Panc1 (cell line): ENCODE data around the gene TGM4. TPM values are rescaled to one million over a fixed set of nuclear protein-coding genes. Genes with fewer than 3 reads are reported as not detected.
"Not testable (repeated sequence)": the region's sequence is repeated elsewhere in the genome, so short reads cannot be mapped to it uniquely, and the experiment has no call there.

Source experiments
- ATAC-seq: fragments of 200-7000 bp; cut with Tn5 transposase; 2 replicates; pipeline ENCODE4 v1.9.1; 2020; ENCODE audit warnings: mild to moderate bottlenecking, moderate library complexity
- BruUV-seq: library from RNA; stranded (reverse); fragments of 400-500 nt; replicated peaks from 2 replicates; lab custom pipeline; 2021; lab: Mats Ljungman, UMichigan
- CTCF ChIA-PET: fragments of 300-600 bp; sonication (Branson Sonifier 250); formaldehyde crosslinking; loops from one replicate; lab custom pipeline; 2022; ENCODE audit warnings: antibody characterized with exemption; lab: Charles Lee
- POLR2A ChIA-PET: fragments of 300-600 bp; sonication (Branson Sonifier 250); formaldehyde crosslinking; loops from one replicate; lab custom pipeline; 2022; ENCODE audit warnings: antibody characterized with exemption; lab: Charles Lee
- DNase-seq: peaks from one replicate; pipeline ENCODE4 v3.0.0-alpha.2; 2010; ENCODE audit warnings: low read depth, low spot score
- H3K27ac ChIP-seq: 2 replicates; pipeline ENCODE4 v1.5.1; 2011; ENCODE audit warnings: mild to moderate bottlenecking, low read length, inconsistent platforms
- H3K27me3 ChIP-seq: fragments of 200-500 bp; sonication (Bioruptor generic); 2 replicates; pipeline ENCODE4 v1.6.0; 2014; ENCODE audit warnings: low read length, inconsistent platforms; ENCODE audit not compliant: control insufficient read depth, insufficient read depth
- H3K36me3 ChIP-seq: fragments of 200-500 bp; sonication (Bioruptor generic); 2 replicates; pipeline ENCODE4 v1.5.1; 2014; ENCODE audit warnings: inconsistent platforms, mild to moderate bottlenecking, low read length, moderate library complexity; ENCODE audit not compliant: control insufficient read depth, insufficient read depth
- H3K4me1 ChIP-seq: 2 replicates; pipeline ENCODE4 v1.5.1; 2011; ENCODE audit warnings: inconsistent platforms, mild to moderate bottlenecking, low read length, moderate library complexity; ENCODE audit not compliant: control insufficient read depth, insufficient read depth
- H3K4me3 ChIP-seq, 2 experiments: 2 replicates each; pipeline ENCODE4 v1.5.1; 2011 to 2012; ENCODE audit warnings: low read depth in 2 of 2, low read length in 2 of 2, mild to moderate bottlenecking in 2 of 2, inconsistent platforms in 1 of 2, moderate library complexity in 1 of 2
- H3K9me3 ChIP-seq: fragments of 200-500 bp; sonication (Bioruptor generic); 2 replicates; pipeline ENCODE4 v1.5.1; 2014; ENCODE audit warnings: low read depth, mild to moderate bottlenecking, inconsistent platforms, low read length, moderate library complexity; ENCODE audit not compliant: control insufficient read depth, insufficient read depth
- CTCF ChIP-seq: fragments of 450-650 bp; IDR thresholded peaks from 2 replicates; pipeline ENCODE4 v1.5.1; 2017; ENCODE audit warnings: mild to moderate bottlenecking
- POLR2AphosphoS5 ChIP-seq: IDR thresholded peaks from 2 replicates; pipeline ENCODE4 v1.6.1; 2012; ENCODE audit warnings: mild to moderate bottlenecking, low read depth, low read length, moderate library complexity
- SIN3A ChIP-seq: IDR thresholded peaks from 2 replicates; pipeline ENCODE4 v1.6.1; 2012; ENCODE audit warnings: low read depth, mild to moderate bottlenecking, low read length, moderate library complexity, borderline replicate concordance; ENCODE audit not compliant: insufficient read depth
- TCF7L2 ChIP-seq: IDR thresholded peaks from 2 replicates; pipeline ENCODE4 v1.6.1; 2011; ENCODE audit warnings: mild to moderate bottlenecking, low read depth, low read length, inconsistent platforms
- in situ Hi-C: cut with HindIII; loops from 2 replicates; pipeline ENCODE4 v1.10.0; 2016; ENCODE audit warnings: low sequenced_read_pairs, low pct_unique_long_range_greater_than_20kb
- intact Hi-C: fragments of 100-400 bp; cut with micrococcal nuclease; formaldehyde crosslinking; loops from one replicate; pipeline ENCODE4 v1.10.0; 2022; ENCODE audit not compliant: unreplicated experiment
- total RNA-seq: library from RNA; stranded (reverse); gene quantifications from one replicate; pipeline ENCODE4 v1.2.1, GENCODE V29; 2021; ENCODE audit not compliant: unreplicated experiment
- TF ChIP-seq, protein P1 (sequence below), 2 experiments: IDR thresholded peaks; 2 replicates each; pipeline ENCODE4 v1.6.1; 2011 to 2012; ENCODE audit warnings: low read depth in 2 of 2, control low read depth in 1 of 2, low read length in 1 of 2, mild to moderate bottlenecking in 1 of 2, moderate library complexity in 1 of 2; ENCODE audit not compliant: insufficient read depth in 1 of 2

Gene TGM4
- total RNA-seq, 1 experiment from 2014 or later = 0.46 TPM

- ATAC-seq (peak; percentile 72; the same call in 1 of the 2 replicates), DNase-seq (peak; percentile 24)
- POLR2A ChIA-PET = no interaction called here
- no peaks in the 10 kb centered on the region for H3K36me3 ChIP-seq
- no peak overlapping the region for H3K27ac ChIP-seq
- TF ChIP-seq POLR2AphosphoS5 (no peak), SIN3A (no peak), CTCF (no peak), TCF7L2 (no peak)
- TF ChIP-seq, protein P1, sequence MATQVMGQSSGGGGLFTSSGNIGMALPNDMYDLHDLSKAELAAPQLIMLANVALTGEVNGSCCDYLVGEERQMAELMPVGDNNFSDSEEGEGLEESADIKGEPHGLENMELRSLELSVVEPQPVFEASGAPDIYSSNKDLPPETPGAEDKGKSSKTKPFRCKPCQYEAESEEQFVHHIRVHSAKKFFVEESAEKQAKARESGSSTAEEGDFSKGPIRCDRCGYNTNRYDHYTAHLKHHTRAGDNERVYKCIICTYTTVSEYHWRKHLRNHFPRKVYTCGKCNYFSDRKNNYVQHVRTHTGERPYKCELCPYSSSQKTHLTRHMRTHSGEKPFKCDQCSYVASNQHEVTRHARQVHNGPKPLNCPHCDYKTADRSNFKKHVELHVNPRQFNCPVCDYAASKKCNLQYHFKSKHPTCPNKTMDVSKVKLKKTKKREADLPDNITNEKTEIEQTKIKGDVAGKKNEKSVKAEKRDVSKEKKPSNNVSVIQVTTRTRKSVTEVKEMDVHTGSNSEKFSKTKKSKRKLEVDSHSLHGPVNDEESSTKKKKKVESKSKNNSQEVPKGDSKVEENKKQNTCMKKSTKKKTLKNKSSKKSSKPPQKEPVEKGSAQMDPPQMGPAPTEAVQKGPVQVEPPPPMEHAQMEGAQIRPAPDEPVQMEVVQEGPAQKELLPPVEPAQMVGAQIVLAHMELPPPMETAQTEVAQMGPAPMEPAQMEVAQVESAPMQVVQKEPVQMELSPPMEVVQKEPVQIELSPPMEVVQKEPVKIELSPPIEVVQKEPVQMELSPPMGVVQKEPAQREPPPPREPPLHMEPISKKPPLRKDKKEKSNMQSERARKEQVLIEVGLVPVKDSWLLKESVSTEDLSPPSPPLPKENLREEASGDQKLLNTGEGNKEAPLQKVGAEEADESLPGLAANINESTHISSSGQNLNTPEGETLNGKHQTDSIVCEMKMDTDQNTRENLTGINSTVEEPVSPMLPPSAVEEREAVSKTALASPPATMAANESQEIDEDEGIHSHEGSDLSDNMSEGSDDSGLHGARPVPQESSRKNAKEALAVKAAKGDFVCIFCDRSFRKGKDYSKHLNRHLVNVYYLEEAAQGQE (IDR thresholded peaks at IDR 0.05; ENCODE audit: insufficient read depth in 1 of 2, low read depth in 2 of 2, low read length in 1 of 2) = no peak
- no TSS peak for BruUV-seq
- no peak overlapping the region for H3K4me3 ChIP-seq
- H3K9me3 ChIP-seq = no peaks in the 10 kb centered on the region
- in situ Hi-C loops = no loop called here
- CTCF ChIA-PET = no interaction called here
- H3K4me1 ChIP-seq = no peaks in the 10 kb centered on the region
- H3K27me3 ChIP-seq = no peaks in the 10 kb centered on the region
- intact Hi-C loops = no loop called here
Measured at GRCh38 chr3:44942202-44942921, 68.0 kb downstream of the TGM4 start.

DNA sequence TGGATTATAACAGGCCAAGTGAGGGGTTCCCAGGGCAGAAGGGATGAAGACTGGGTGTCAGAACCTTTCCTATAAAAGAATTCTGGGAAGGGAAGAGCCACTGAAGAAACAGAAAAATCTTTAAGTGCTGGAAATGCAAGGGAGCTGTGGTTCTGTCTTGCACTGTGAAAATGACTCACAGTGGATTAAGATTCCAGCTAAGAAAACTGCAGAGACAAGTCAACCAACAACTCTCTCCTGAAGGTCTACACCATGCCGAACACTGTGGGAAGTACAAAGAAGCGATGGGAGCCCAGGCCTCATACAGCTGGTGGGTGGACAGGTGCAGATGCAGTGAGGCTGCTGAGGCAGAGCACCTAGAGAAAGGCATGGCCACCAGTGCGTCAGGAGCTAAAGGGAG lies 73.8 kb downstream of the TGM4 start:
- H3K27ac ChIP-seq = no peak overlapping the region
- POLR2A ChIA-PET = no interaction called here
- no peaks in the 10 kb centered on the region for H3K27me3 ChIP-seq
- H3K4me1 ChIP-seq = no peaks in the 10 kb centered on the region
- in situ Hi-C loops (no loop called here), intact Hi-C loops (no loop called here)
- no peak overlapping the region for H3K4me3 ChIP-seq
- H3K36me3 ChIP-seq = no peaks in the 10 kb centered on the region
- no peak for TF ChIP-seq SIN3A
- TF ChIP-seq CTCF = no peak
- TF ChIP-seq TCF7L2 = no peak
- TF ChIP-seq, protein P1 (IDR thresholded peaks at IDR 0.05; ENCODE audit: insufficient read depth in 1 of 2, low read depth in 2 of 2, low read length in 1 of 2) = no peak
- no peak for TF ChIP-seq POLR2AphosphoS5
- H3K9me3 ChIP-seq = no peaks in the 10 kb centered on the region
- ATAC-seq = no peak
- DNase-seq = no peak
- BruUV-seq = no TSS peak
- CTCF ChIA-PET = no interaction called here

GRCh38 chr3:44949770-44950169 lies 75.4 kb downstream of the TGM4 start:
- ATAC-seq, in situ Hi-C loops, H3K27me3 ChIP-seq, H3K27ac ChIP-seq, DNase-seq, H3K4me1 ChIP-seq, H3K36me3 ChIP-seq, intact Hi-C loops, H3K4me3 ChIP-seq, POLR2A ChIA-PET, BruUV-seq, CTCF ChIA-PET, H3K9me3 ChIP-seq: not testable (repeated sequence)
